NCI-H2196 (cell line): Measurements from ENCODE around the gene GALNT18.
"Not testable (repeated sequence)": the region's sequence is repeated elsewhere in the genome, so short reads cannot be mapped to it uniquely, and the experiment has no call there.

ENCODE experiments used
- DNase-seq: peaks from one replicate; lab custom pipeline; 2025; ENCODE audit not compliant: unreplicated experiment; lab: John Stamatoyannopoulos, UW

Gene GALNT18

GRCh38 chr11:11471201-11471600 is 150.6 kb downstream of the GALNT18 start:
- no peak for DNase-seq

GRCh38 chr11:11468954-11469353 is 152.9 kb downstream of the GALNT18 start:
- DNase-seq = no peak

GRCh38 chr11:11467312-11467711 is 154.5 kb downstream of the GALNT18 start:
- DNase-seq = no peak

GRCh38 chr11:11464555-11464954 is 157.2 kb downstream of the GALNT18 start:
- no peak for DNase-seq

DNA sequence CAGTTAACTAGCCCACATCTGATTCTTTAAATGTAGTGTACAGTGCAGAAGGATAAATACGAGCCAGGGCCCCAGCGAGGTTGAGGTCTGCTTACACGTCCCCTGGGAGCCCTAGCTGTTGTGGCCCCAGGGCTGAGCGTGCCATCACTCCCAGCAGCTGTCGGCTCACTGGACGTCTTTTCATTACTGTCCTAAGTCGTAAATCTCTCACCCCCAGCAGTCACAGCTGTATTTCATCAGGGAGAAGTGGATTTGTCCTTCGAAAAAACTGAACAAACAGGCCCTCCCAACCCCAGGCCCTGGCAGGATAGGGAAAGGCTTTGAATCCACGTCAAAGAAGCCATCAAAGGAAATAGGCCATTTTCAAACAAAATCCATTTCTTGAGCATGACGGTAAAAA is 158.4 kb downstream of the GALNT18 start:
- no peak for DNase-seq

DNA sequence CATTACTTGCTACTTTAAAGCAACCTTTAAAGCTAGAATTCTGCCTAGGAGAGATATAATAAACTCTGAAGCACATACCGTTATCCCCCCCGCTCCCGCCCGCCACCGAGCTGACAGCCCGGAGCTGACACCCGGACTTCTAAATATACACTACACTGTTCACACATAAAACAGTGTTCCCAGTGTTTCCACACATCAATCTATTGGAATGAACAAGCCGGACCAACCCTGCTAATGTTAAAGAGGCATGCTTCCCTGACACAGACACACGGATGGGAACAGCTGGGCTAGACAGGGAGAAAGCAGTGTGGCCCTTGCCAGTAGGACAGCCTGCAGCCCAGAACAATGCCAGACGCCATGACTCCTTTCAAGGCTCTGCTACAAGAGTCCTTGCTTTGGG is 160.3 kb downstream of the GALNT18 start:
- DNase-seq = no peak

GRCh38 chr11:11459578-11459977 is 162.2 kb downstream of the GALNT18 start:
- DNase-seq = no peak

DNA sequence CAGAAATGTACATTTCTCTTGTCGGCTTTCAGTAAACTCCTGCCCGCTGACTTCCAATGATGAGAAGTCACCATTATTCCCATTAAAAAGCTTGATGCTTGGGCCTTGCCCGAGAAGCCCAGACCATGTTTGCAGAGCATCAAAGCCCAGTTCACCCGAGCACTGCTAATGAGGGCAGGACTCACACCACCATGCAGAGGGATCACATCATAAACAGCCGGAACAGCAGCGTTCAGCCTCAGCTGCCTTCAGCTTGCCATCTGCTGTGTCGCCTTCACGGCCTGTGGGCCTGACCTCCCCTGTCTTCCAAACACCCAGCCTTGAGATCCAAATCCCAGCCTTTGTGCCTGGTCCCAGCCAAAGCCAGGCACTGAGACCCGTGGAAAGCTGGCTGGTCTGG is 163.3 kb downstream of the GALNT18 start:
- no peak for DNase-seq

- DNase-seq = no peak
Observed at GRCh38 chr11:11458001-11458400, 163.8 kb downstream of the GALNT18 start.

- DNase-seq = no peak
Observed at GRCh38 chr11:11456866-11457265, 164.9 kb downstream of the GALNT18 start.

- DNase-seq = no peak
Observed at GRCh38 chr11:11454671-11455223, 167.1 kb downstream of the GALNT18 start.

- peak; percentile 24 for DNase-seq
Observed at GRCh38 chr11:11451501-11452005, 170.3 kb downstream of the GALNT18 start.

- no peak for DNase-seq
Observed at GRCh38 chr11:11450744-11451362, 171.0 kb downstream of the GALNT18 start.

- DNase-seq = no peak
Observed at GRCh38 chr11:11449327-11449726, 172.5 kb downstream of the GALNT18 start.

DNA sequence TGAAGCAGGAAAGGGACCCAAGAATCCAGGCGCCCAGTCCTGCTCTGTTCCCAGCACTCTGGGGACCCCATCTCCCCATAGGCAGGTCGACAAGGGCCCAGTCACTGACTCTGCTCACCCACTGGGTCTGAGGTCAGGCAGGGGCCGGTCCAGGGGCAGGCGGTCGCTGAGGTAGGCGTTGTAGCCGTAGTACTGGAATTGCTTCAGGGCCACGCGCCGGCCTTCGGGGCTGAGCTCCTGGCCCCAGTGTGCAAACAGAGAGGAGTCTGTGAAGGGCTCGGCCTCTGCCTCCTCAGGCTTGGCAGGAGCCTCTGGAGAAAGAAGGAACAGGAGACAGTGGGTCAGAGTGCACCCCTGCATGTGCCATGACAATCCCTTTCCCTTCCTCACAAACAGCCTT is 173.2 kb downstream of the GALNT18 start:
- no peak for DNase-seq

- DNase-seq = not testable (repeated sequence)
Observed at GRCh38 chr11:11447601-11448000, 174.2 kb downstream of the GALNT18 start.

- no peak for DNase-seq
Observed at GRCh38 chr11:11446967-11447366, 174.8 kb downstream of the GALNT18 start.

GRCh38 chr11:11446564-11446963 is 175.2 kb downstream of the GALNT18 start:
- no peak for DNase-seq

DNA sequence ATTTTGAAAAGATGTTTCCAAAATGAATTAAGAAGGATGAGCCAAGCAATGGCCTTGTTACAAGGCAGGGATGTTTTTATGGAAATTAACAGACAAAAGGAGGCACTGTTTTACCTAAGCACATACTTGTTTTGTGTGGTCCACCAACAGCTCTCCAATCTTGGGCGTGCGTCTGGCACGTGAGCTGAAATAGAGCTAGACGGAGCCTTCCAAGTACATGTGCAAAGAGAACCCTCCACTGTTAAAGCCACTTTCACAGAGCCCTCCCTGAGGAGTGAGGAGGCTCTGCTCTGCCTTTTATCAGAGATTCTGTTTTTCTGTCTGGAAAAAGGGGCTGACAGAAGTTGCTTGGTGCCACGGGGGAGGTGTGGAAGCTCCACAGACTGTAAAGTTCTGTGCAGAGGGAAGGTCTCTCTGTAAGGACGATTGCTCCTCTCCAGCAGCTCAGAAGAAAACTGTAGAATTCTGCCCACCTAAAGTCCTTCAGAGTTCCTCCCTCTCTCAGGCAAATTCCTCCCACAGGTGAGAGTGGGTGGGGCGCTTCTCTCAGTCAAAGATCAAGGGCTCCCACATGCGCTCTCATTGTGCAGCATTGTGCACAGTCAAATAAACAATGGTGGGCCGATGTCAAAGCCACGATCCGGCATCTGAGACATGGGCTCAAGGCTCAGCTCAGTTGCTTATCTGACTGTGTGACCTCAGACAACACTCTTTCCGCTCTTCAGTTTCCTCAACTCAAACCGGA is 176.2 kb downstream of the GALNT18 start:
- no peak for DNase-seq

DNA sequence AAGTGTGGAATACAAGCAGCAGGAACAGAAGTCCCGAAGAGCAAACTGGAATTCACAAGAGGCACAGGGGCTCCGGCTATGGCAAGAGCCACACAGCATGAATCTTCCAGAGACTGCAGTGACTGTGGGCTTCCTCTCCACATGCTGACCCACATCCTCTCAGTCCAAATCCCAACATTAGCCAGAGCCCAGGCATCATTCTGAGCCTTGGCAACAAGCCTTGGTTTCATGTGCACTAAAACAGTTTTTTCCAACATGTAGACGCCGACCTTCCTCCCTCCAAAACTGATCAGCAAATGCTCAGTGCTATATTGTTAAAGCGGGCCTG is 177.0 kb downstream of the GALNT18 start:
- no peak for DNase-seq

- no peak for DNase-seq
Observed at GRCh38 chr11:11444027-11444803, 177.6 kb downstream of the GALNT18 start.

GRCh38 chr11:11442791-11443190 is 179.0 kb downstream of the GALNT18 start:
- no peak for DNase-seq
